IMR-90 (cell line): ENCODE data around the gene NEURL1B. TPM values are rescaled to one million over a fixed set of nuclear protein-coding genes. Genes with fewer than 3 reads are reported as not detected.

Source experiments
- ATAC-seq: fragments of 200-7000 bp; cut with Tn5 transposase; 2 replicates; pipeline ENCODE4 v1.9.1; 2020; ENCODE audit warnings: low read depth, mild to moderate bottlenecking, moderate library complexity
- BruUV-seq: library from RNA; stranded (reverse); fragments of 400-500 nt; replicated peaks from 2 replicates; lab custom pipeline; 2021; lab: Mats Ljungman, UMichigan
- CTCF ChIA-PET: fragments of 300-600 bp; formaldehyde crosslinking; extraction: SDS; loops from one replicate; lab custom pipeline; 2021; ENCODE audit warnings: antibody characterized with exemption; lab: Yijun Ruan, JAX
- POLR2A ChIA-PET: fragments of 300-600 bp; sonication (Branson Sonifier 250); formaldehyde crosslinking; loops from one replicate; lab custom pipeline; 2022; ENCODE audit warnings: antibody characterized with exemption; ENCODE audit not compliant: unreplicated experiment; lab: Charles Lee
- DNase-seq: peaks from one replicate; pipeline ENCODE4 v3.0.0; 2013
- H2AFZ ChIP-seq: replicated peaks from 2 replicates; pipeline ENCODE3; 2013; ENCODE audit warnings: low read length, mild to moderate bottlenecking; ENCODE audit not compliant: poor library complexity
- H2AK5ac ChIP-seq: 2 replicates; pipeline ENCODE4 v1.6.1; 2013; ENCODE audit warnings: low read depth, low read length, inconsistent platforms
- H2AK9ac ChIP-seq: replicated peaks from 2 replicates; pipeline ENCODE3; 2013; ENCODE audit warnings: mild to moderate bottlenecking, low read depth, low read length, moderate library complexity; ENCODE audit not compliant: poor library complexity
- H2BK120ac ChIP-seq: 2 replicates; pipeline ENCODE4 v1.6.1; 2013; ENCODE audit warnings: low read depth, low read length, inconsistent platforms
- H2BK15ac ChIP-seq: 3 replicates; pipeline ENCODE4 v1.6.1; 2013; ENCODE audit warnings: low read depth, low read length, inconsistent platforms
- H2BK20ac ChIP-seq: 2 replicates; pipeline ENCODE4 v1.6.1; 2013; ENCODE audit warnings: low read depth, mild to moderate bottlenecking, inconsistent platforms, low read length, moderate library complexity
- H2BK5ac ChIP-seq: 2 replicates; pipeline ENCODE4 v1.6.1; 2013; ENCODE audit warnings: mild to moderate bottlenecking, low read depth, low read length, inconsistent platforms; ENCODE audit not compliant: poor library complexity, severe bottlenecking
- H3K14ac ChIP-seq: replicated peaks from 2 replicates; pipeline ENCODE4 v1.6.1; 2013; ENCODE audit warnings: low read depth, low read length, inconsistent platforms
- H3K18ac ChIP-seq: 2 replicates; pipeline ENCODE4 v1.6.1; 2013; ENCODE audit warnings: low read depth, low read length, control low read depth
- H3K23ac ChIP-seq: 2 replicates; pipeline ENCODE4 v1.6.1; 2013; ENCODE audit warnings: low read depth, low read length, inconsistent platforms
- H3K27ac ChIP-seq: 2 replicates; pipeline ENCODE4 v1.5.1; 2013; ENCODE audit warnings: mild to moderate bottlenecking, control low read depth, low read length; ENCODE audit not compliant: insufficient read depth
- H3K27me3 ChIP-seq: 2 replicates; pipeline ENCODE4 v1.6.1; 2013; ENCODE audit warnings: low read length; ENCODE audit not compliant: control insufficient read depth, insufficient read depth
- H3K36me3 ChIP-seq: 2 replicates; pipeline ENCODE4 v1.6.1; 2013; ENCODE audit warnings: low read length, mixed read lengths; ENCODE audit not compliant: control insufficient read depth, insufficient read depth
- H3K4ac ChIP-seq: 2 replicates; pipeline ENCODE4 v1.6.1; 2013; ENCODE audit warnings: low read depth, low read length, inconsistent platforms
- H3K4me1 ChIP-seq: 2 replicates; pipeline ENCODE4 v1.6.1; 2013; ENCODE audit warnings: low read length, mixed read lengths; ENCODE audit not compliant: control insufficient read depth, insufficient read depth
- H3K4me2 ChIP-seq: 2 replicates; pipeline ENCODE4 v1.6.1; 2013; ENCODE audit warnings: low read depth, mild to moderate bottlenecking, control low read depth, low read length, moderate library complexity
- H3K4me3 ChIP-seq: 2 replicates; pipeline ENCODE4 v1.5.1; 2013; ENCODE audit warnings: low read depth, mild to moderate bottlenecking, control low read depth, low read length, moderate library complexity; ENCODE audit not compliant: insufficient read depth
- H3K56ac ChIP-seq: 2 replicates; pipeline ENCODE4 v1.6.1; 2013; ENCODE audit warnings: low read length, inconsistent platforms; ENCODE audit not compliant: insufficient read depth; ENCODE audit errors: extremely low read depth
- H3K79me1 ChIP-seq, 2 experiments: 2 replicates each; pipeline ENCODE4 v1.6.1; 2013; ENCODE audit warnings: low read length in 2 of 2, inconsistent platforms in 1 of 2, low read depth in 1 of 2
- H3K9ac ChIP-seq: 2 replicates; pipeline ENCODE4 v1.6.1; 2013; ENCODE audit warnings: low read depth, low read length, control low read depth
- H3K9me1 ChIP-seq: 2 replicates; pipeline ENCODE4 v1.6.1; 2013; ENCODE audit warnings: low read length, inconsistent platforms; ENCODE audit not compliant: insufficient read depth
- H3K9me3 ChIP-seq: 2 replicates; pipeline ENCODE4 v1.6.1; 2013; ENCODE audit warnings: low read length; ENCODE audit not compliant: control insufficient read depth, insufficient read depth
- H4K20me1 ChIP-seq: 2 replicates; pipeline ENCODE4 v1.6.1; 2013; ENCODE audit warnings: low read length, inconsistent platforms; ENCODE audit not compliant: insufficient read depth
- H4K5ac ChIP-seq: 2 replicates; pipeline ENCODE4 v1.6.1; 2013; ENCODE audit warnings: mild to moderate bottlenecking, low read depth, low read length, control low read depth
- H4K8ac ChIP-seq, 2 experiments: 2 replicates each; pipeline ENCODE4 v1.6.1; 2013; ENCODE audit warnings: low read depth in 2 of 2, low read length in 2 of 2, control low read depth in 1 of 2, inconsistent platforms in 1 of 2
- H4K91ac ChIP-seq: 2 replicates; pipeline ENCODE4 v1.6.1; 2013; ENCODE audit warnings: low read depth, low read length, inconsistent platforms; ENCODE audit not compliant: insufficient read depth
- CEBPB ChIP-seq: IDR thresholded peaks from 2 replicates; pipeline ENCODE4 v1.6.1; 2012; ENCODE audit warnings: low read depth, low read length, improper control_type of control experiment
- MAFK ChIP-seq: IDR thresholded peaks from 2 replicates; pipeline ENCODE4 v1.6.1; 2012; ENCODE audit warnings: low read depth, low read length, improper control_type of control experiment
- NFE2L2 ChIP-seq: fragments of 150-350 bp; IDR thresholded peaks from 2 replicates; pipeline ENCODE4 v1.6.1; 2016; ENCODE audit warnings: low read depth, mild to moderate bottlenecking, low read length
- RCOR1 ChIP-seq: IDR thresholded peaks from 2 replicates; pipeline ENCODE4 v1.6.1; 2012; ENCODE audit warnings: mild to moderate bottlenecking, low read length, improper control_type of control experiment; ENCODE audit not compliant: insufficient replicate concordance
- USF2 ChIP-seq: fragments of 150-350 bp; IDR thresholded peaks from 2 replicates; pipeline ENCODE4 v1.6.1; 2017; ENCODE audit warnings: mild to moderate bottlenecking, antibody characterized with exemption, low read length, low read depth
- WGBS, 2 experiments: methylation state at CpG; one replicate each; pipeline versions ENCODE4 v1.1.5 to v1.1.7; 2013; ENCODE audit warnings: missing lambda C conversion rate in 2 of 2; ENCODE audit not compliant: insufficient read length in 1 of 2; ENCODE audit errors: extremely low coverage in 2 of 2; 5-methylcytosine and 5-hydroxymethylcytosine counted together
- dilution Hi-C: fragments of 300-500 bp; cut with HindIII; formaldehyde crosslinking; loops from one replicate; pipeline ENCODE4 v1.14.3; 2018; ENCODE audit warnings: low sequenced_read_pairs; ENCODE audit not compliant: unreplicated experiment
- in situ Hi-C: fragments of 300-500 bp; cut with MboI; formaldehyde crosslinking; loops from 3 replicates; pipeline ENCODE4 v1.14.3; 2019; ENCODE audit warnings: low sequenced_read_pairs, inconsistent platforms, mixed read lengths
- intact Hi-C: fragments of 100-400 bp; cut with micrococcal nuclease; formaldehyde crosslinking; loops from 2 replicates; pipeline ENCODE4 v1.10.0; 2022
- polyA plus RNA-seq, 3 experiments: library from polyadenylated mRNA; depleted of rRNA; stranded (reverse); fragments of >200 nt; gene quantifications; 2 replicates each; pipeline ENCODE4 v1.2.3, GENCODE V29; 2012; ENCODE audit warnings: low replicate concordance in 1 of 3
- total RNA-seq: library from RNA; depleted of rRNA; stranded (reverse); fragments of >200 nt; gene quantifications from 2 replicates; pipeline ENCODE4 v1.2.3, GENCODE V29; 2012

Gene NEURL1B
- total and polyA plus RNA-seq, 2 of the 4 experiments (the other 2 are of a cell fraction), result 1.8 to 2.8 TPM

- TF ChIP-seq CEBPB, result no peak
- no peak for TF ChIP-seq MAFK
- TF ChIP-seq NFE2L2, result no peak
- TF ChIP-seq RCOR1, result no peak
- TF ChIP-seq USF2, result no peak
- Histone ChIP-seq H3K56ac (no peak overlapping the region), H3K27ac (no peak overlapping the region), H4K20me1 (no peaks in the 10 kb centered on the region), H3K36me3 (no peaks in the 10 kb centered on the region; the same call in 1 of the 2 replicates), H2AK5ac (no peak overlapping the region), H3K4me2 (no peak overlapping the region), H3K18ac (no peak overlapping the region), H2AK9ac (no peak overlapping the region), H4K91ac (no peak overlapping the region), H3K14ac (no peak overlapping the region), H2BK20ac (no peak overlapping the region), H3K4ac (no peak overlapping the region), H3K9me3 (no peaks in the 10 kb centered on the region), H2BK120ac (no peak overlapping the region), H4K8ac (no peak overlapping the region), H3K23ac (no peak overlapping the region), H3K79me1 (0 out of 4 replicates have a peak, but pooled peaks cover 0 to 6% of the 10 kb centered on the region in 2 experiments), H2AFZ (no peak overlapping the region), H3K9me1 (no peaks in the 10 kb centered on the region), H3K27me3 (no peaks in the 10 kb centered on the region), H4K5ac (no peak overlapping the region), H3K4me3 (no peak overlapping the region), H3K4me1 (peaks cover 2% of the 10 kb centered on the region; the same call in 1 of the 2 replicates), H3K9ac (no peak overlapping the region), H2BK5ac (no peak overlapping the region), H2BK15ac (no peak overlapping the region)
- dilution Hi-C loops, result no loop called here
- in situ Hi-C loops, result no loop called here
- ChIA-PET POLR2A (no interaction called here), CTCF (no interaction called here)
- BruUV-seq, result no TSS peak
- intact Hi-C loops, result no loop called here
- WGBS, 2 experiments, result 100% methylated on average over 2 of the region's 10 CpGs; no CpG with 5 or more reads in 1 of the 2 experiments
- DNase-seq (peak; percentile 27), ATAC-seq (peak; percentile 37; the same call in 1 of the 2 replicates)
Observed at GRCh38 chr5:172686111-172686510, 45.0 kb downstream of the NEURL1B start.
